HUES64 (cell line): ENCODE results near the gene LANCL3.

Experiments used
- H3K27ac ChIP-seq: 2 replicates; pipeline ENCODE4 v1.7.0; 2013; ENCODE audit warnings: low read depth, low read length, inconsistent platforms
- H3K27me3 ChIP-seq: 2 replicates; pipeline ENCODE4 v1.6.1; 2013; ENCODE audit warnings: mild to moderate bottlenecking, low read length; ENCODE audit not compliant: insufficient read depth
- H3K36me3 ChIP-seq: 2 replicates; pipeline ENCODE4 v1.6.1; 2013; ENCODE audit warnings: mild to moderate bottlenecking, low read length; ENCODE audit not compliant: insufficient read depth
- H3K4me1 ChIP-seq: 2 replicates; pipeline ENCODE4 v1.6.1; 2013; ENCODE audit warnings: mild to moderate bottlenecking, low read length, moderate library complexity; ENCODE audit not compliant: insufficient read depth
- H3K4me3 ChIP-seq: 2 replicates; pipeline ENCODE4 v1.5.1; 2013; ENCODE audit warnings: mild to moderate bottlenecking, low read length, moderate library complexity
- H3K9ac ChIP-seq: 2 replicates; pipeline ENCODE4 v1.6.1; 2013; ENCODE audit warnings: mild to moderate bottlenecking, low read depth, low read length
- H3K9me3 ChIP-seq: 2 replicates; pipeline ENCODE4 v1.6.1; 2013; ENCODE audit warnings: low read depth, low read length; ENCODE audit not compliant: insufficient read depth
- WGBS: fragments of 150-250, 120-280 bp; methylation state at CpG from one replicate; pipeline ENCODE4 v1.1.7; 2013; ENCODE audit warnings: missing lambda C conversion rate; 5-methylcytosine and 5-hydroxymethylcytosine counted together

The LANCL3 gene

DNA sequence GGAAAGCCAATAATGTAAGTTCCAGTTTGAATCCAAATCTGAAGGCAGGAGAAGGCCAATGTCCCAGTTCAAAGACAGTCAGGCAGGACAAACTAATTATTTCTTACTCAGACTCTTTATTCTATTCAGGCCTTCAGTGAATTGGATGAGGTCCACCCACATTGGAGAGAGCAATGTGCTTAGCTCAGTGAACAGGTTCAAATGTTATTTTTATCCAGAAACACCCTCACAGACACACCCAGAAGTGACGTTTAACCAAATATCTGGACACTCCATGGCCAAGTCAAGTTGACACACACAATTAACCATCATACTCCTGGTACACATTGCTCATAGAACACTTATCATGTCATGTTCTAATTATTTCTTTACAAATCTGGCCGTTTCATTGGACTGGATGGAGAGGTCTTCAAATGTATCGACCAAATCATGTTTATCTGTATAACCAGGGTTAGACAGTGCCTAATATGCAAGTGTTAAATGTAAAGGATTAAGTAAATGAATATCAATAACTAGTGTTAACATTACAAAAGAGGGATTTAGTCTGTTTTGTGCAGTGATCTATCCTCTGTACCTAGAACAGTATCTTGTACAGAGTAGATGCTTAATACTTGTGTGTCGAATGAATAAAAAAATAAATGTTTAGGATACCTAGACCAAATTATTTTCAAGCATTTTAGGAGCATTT, 87.0 kb downstream of the LANCL3 start:
- H3K4me3 ChIP-seq, result no peak overlapping the region
- WGBS, result 97% methylated on average over 3 of the region's 4 CpGs
- H3K27ac ChIP-seq, result no peak overlapping the region
- H3K36me3 ChIP-seq, result no peaks in the 10 kb centered on the region
- no peaks in the 10 kb centered on the region for H3K4me1 ChIP-seq
- no peaks in the 10 kb centered on the region for H3K9me3 ChIP-seq
- no peaks in the 10 kb centered on the region for H3K27me3 ChIP-seq
- no peak overlapping the region for H3K9ac ChIP-seq

DNA sequence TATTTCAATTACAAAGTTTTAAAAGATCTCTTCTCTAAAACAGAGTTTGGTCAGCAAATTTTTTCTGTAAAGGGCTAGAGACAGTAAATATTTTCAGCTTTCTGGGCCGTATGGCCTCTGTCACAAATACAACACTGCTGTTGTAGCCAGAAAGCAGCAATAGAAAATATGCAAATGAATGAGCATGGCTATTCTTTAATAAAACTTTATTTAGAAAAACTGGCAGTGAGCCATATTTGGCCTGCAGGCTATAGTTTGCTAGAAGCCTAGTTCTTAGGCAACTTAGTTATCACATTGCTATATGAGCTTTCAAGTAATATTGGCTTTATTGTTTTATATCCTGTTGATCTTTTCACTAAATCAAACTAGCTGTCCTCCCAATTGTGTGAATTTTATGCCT, 87.6 kb downstream of the LANCL3 start:
- no peak overlapping the region for H3K27ac ChIP-seq
- no peak overlapping the region for H3K4me3 ChIP-seq
- H3K36me3 ChIP-seq, result no peaks in the 10 kb centered on the region
- no peak overlapping the region for H3K9ac ChIP-seq
- no peaks in the 10 kb centered on the region for H3K27me3 ChIP-seq
- no CpG with 5 or more reads among the region's 1 CpG for WGBS
- H3K9me3 ChIP-seq, result no peaks in the 10 kb centered on the region
- no peaks in the 10 kb centered on the region for H3K4me1 ChIP-seq

DNA sequence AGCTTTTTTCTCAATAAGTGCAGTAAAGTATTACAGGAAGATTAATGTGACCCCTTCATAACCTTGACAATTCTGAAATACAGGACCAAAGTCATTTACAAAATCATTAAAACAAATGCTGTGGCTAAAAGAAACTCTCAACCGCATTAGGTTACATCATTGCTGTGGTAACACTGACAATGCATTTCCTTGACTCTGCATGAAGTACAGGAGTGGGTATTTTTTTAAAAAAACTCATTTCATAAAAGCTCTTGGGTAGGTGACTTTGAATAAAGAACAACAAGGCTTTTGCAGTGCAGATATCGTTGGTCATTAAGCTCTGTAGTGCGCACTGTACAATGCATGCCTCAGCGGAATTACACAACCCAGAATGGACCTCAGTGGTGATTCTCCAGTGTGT, 90.7 kb downstream of the LANCL3 start:
- H3K36me3 ChIP-seq, result no peaks in the 10 kb centered on the region
- H3K4me3 ChIP-seq, result no peak overlapping the region
- 96% methylated on average over 4 of the region's 4 CpGs for WGBS
- H3K4me1 ChIP-seq, result no peaks in the 10 kb centered on the region
- no peaks in the 10 kb centered on the region for H3K9me3 ChIP-seq
- H3K27ac ChIP-seq, result no peak overlapping the region
- H3K9ac ChIP-seq, result no peak overlapping the region
- no peaks in the 10 kb centered on the region for H3K27me3 ChIP-seq

DNA sequence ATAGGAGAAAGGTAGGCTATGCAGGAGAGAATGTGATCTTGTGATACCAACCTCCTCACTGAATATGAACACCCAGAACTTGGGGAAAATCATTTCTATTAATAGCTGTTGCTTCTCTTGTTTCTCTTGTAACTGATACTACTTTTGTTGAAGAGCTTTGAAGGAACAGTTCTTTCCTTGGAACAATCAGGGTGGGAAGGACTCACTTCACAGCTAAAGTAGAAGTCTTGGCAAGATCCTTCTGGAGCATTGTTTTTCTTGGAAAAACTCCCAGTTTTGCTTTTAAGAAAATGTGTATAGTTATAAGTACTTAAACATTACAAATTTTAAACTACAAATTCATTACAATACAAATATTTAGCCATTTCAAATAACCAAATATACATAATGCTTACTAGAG, 95.1 kb downstream of the LANCL3 start:
- H3K27ac ChIP-seq, result no peak overlapping the region
- no peak overlapping the region for H3K9ac ChIP-seq
- no peaks in the 10 kb centered on the region for H3K9me3 ChIP-seq
- H3K4me3 ChIP-seq, result no peak overlapping the region
- no peaks in the 10 kb centered on the region for H3K4me1 ChIP-seq
- H3K27me3 ChIP-seq, result no peaks in the 10 kb centered on the region
- H3K36me3 ChIP-seq, result no peaks in the 10 kb centered on the region

DNA sequence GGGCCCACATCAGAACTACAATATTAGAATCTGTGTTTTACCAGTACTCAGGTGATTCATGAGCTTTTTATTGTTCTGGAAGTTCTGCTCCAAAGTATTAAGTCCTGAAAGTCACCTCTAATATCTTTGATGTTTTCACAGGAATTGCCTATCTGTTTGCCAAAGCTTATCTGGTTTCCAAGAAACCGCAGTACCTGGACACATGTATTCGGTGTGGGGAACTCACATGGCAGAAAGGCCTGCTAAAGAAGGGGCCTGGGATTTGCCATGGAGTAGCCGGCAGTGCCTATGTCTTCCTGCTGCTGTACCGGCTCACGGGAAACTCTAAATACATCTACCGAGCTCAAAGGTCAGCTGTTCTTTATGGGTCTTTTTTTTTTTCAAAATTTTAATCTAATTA, 95.7 kb downstream of the LANCL3 start:
- no peak overlapping the region for H3K9ac ChIP-seq
- no peaks in the 10 kb centered on the region for H3K9me3 ChIP-seq
- no peaks in the 10 kb centered on the region for H3K27me3 ChIP-seq
- no peaks in the 10 kb centered on the region for H3K36me3 ChIP-seq
- 95% methylated on average over 5 of the region's 6 CpGs for WGBS
- H3K4me3 ChIP-seq, result no peak overlapping the region
- no peak overlapping the region for H3K27ac ChIP-seq
- H3K4me1 ChIP-seq, result no peaks in the 10 kb centered on the region

DNA sequence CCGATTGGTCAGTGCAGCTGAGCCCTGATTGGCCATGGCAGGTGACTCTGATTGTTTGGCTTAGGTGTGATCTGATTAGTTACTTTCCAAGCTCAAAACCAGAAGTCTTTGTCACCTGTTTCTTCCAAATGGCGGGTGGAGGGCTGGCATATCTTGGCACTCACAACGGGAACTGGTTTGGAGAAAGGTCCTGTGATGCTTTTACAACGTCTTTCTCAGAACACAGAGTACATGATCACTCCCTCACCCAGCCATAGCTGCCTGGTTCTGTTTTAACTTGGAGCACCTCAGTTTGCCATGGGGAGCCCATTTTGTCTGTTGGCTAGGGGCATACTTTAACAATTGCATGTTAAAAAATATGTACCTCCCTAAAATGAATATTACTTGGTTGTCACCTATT, 101.1 kb downstream of the LANCL3 start:
- H3K9me3 ChIP-seq, result no peaks in the 10 kb centered on the region
- no peak overlapping the region for H3K4me3 ChIP-seq
- no peaks in the 10 kb centered on the region for H3K27me3 ChIP-seq
- H3K4me1 ChIP-seq, result no peaks in the 10 kb centered on the region
- no peaks in the 10 kb centered on the region for H3K36me3 ChIP-seq
- no peak overlapping the region for H3K27ac ChIP-seq
- WGBS, result 95% methylated on average over 4 of the region's 4 CpGs
- no peak overlapping the region for H3K9ac ChIP-seq

DNA sequence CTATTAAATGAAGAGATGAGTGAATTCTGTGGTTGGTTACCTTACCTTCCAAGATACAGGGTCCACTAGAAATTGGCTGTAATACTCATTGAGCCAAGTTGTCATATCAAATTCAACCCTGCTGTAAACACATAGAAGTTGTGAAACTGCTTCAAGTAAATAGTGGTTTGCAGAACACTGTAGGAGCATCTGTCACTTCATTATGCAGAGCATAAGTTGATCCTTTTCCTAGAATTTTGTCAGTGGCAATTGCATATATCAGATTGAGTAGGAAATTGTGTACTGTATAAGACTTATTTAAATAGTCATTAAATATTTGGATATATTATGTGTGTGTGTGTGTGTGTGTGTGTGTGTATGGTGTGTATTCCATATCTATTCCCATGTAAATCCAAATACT, 105.3 kb downstream of the LANCL3 start:
- Histone ChIP-seq H3K27me3 (no peaks in the 10 kb centered on the region), H3K4me3 (no peak overlapping the region), H3K9me3 (no peaks in the 10 kb centered on the region), H3K27ac (no peak overlapping the region), H3K4me1 (no peaks in the 10 kb centered on the region), H3K9ac (no peak overlapping the region), H3K36me3 (no peaks in the 10 kb centered on the region)

DNA sequence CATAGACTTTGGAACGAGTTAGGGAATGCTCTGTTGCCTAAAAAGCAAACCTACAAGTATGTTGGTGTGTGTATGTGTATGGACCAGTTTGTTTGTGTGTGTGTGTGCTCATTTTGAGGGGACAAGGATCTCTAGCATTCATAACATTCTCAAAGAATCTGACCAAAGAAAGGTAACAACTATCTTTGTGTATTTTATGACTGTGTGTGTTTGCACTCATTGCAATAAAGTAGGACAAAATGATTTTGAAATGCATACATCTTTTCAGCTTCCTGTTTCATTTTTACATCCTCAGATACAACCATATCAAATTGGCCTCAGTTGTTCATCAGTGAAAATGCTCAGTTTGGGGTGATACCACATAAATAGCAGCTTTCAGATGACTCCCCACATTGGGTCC, 105.8 kb downstream of the LANCL3 start:
- no peaks in the 10 kb centered on the region for H3K4me1 ChIP-seq

DNA sequence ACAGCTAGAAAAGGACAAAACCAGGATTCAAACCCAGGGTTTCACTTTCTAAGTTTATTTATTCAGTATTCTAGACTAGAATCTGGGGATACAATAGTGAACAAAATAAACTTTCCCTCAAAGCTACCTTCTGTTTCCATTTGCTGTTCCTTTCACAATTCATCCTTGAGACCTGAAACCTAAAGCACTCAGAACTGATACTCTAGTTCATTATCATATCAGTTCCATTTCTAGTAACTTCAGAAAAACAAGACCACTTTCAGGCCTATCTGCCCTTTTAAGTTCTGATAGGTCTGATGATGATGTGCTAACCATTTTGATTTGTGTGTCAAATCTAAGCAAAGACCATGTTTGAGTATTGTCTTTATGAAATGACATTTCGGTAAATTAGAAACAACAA, 106.3 kb downstream of the LANCL3 start:
- H3K4me3 ChIP-seq, result no peak overlapping the region
- H3K27me3 ChIP-seq, result no peaks in the 10 kb centered on the region
- H3K27ac ChIP-seq, result no peak overlapping the region
- WGBS, result 100% methylated on average over 1 of the region's 1 CpG
- H3K4me1 ChIP-seq, result no peaks in the 10 kb centered on the region
- H3K36me3 ChIP-seq, result no peaks in the 10 kb centered on the region
- no peak overlapping the region for H3K9ac ChIP-seq
- H3K9me3 ChIP-seq, result no peaks in the 10 kb centered on the region

More for the DNA sequence above, 105.8 kb downstream of the LANCL3 start:
- WGBS, result 86% methylated on average over 1 of the region's 1 CpG
- Histone ChIP-seq H3K36me3 (no peaks in the 10 kb centered on the region), H3K9ac (no peak overlapping the region), H3K4me3 (no peak overlapping the region), H3K9me3 (no peaks in the 10 kb centered on the region), H3K27ac (no peak overlapping the region), H3K27me3 (no peaks in the 10 kb centered on the region)

DNA sequence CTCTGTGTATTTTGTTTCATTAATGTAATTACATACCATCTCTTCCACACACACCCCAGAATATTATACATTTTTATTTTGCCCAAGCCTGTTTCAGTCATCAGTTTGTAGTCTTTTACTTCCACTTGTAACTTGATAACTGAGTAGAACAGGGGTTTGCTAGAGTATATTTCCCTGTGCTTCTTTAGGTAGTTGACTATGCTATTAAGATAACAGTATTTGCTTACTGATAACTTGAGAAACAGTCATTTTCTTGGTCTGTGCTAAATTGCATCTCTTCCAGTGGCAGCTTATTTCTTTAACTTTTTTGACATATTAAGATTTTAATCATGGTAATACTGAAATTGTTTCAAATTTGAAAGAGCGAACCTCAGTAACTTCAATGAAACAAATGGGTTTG, 107.1 kb downstream of the LANCL3 start:
- H3K4me3 ChIP-seq, result no peak overlapping the region
- WGBS, result 100% methylated on average over 1 of the region's 1 CpG
- no peaks in the 10 kb centered on the region for H3K4me1 ChIP-seq
- no peaks in the 10 kb centered on the region for H3K9me3 ChIP-seq
- no peaks in the 10 kb centered on the region for H3K27me3 ChIP-seq
- no peaks in the 10 kb centered on the region for H3K36me3 ChIP-seq
- H3K9ac ChIP-seq, result no peak overlapping the region
- no peak overlapping the region for H3K27ac ChIP-seq

DNA sequence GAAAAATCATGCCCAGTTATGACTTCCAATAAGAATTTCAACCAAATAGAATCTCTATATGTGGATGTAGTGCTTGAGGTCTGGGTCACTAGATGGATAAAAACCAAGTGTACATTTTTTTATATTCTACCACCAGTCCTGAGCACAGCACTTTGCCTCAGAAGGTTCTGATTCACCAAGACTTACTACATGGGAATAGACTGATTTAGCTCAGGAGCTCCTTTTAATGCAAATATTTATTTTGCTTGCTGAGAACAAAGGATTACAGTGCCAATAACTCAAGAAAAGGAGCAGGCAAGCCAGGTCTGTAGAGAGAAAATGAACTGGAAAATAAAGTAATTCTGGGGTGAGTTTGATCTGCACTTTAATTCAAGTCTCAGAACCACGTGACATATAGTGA, 107.8 kb downstream of the LANCL3 start:
- H3K36me3 ChIP-seq, result no peaks in the 10 kb centered on the region
- WGBS, result 100% methylated on average over 1 of the region's 1 CpG
- no peak overlapping the region for H3K9ac ChIP-seq
- H3K4me1 ChIP-seq, result 0 out of 2 replicates have a peak, but pooled peaks cover 4% of the 10 kb centered on the region
- H3K4me3 ChIP-seq, result no peak overlapping the region
- no peak overlapping the region for H3K27ac ChIP-seq
- H3K9me3 ChIP-seq, result no peaks in the 10 kb centered on the region
- no peaks in the 10 kb centered on the region for H3K27me3 ChIP-seq

DNA sequence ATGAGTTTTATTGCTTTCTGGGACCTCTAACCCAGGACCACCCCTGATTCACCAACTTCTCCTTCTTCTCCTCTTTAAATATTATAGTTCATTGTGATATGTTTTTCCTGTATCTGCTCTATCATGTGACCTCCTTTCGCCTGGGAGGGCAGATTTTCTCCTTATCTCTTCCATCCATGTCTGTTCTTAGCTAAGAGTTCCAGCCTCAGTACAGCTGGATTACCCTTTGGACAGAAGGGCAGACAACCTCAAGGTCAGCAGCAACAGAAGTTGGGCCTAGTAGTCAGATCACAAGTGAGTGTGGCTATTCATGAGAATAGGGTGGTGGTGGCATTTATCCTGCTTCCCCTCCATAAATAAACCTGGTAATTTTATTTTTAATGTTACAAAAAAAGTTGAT, 108.4 kb downstream of the LANCL3 start:
- Histone ChIP-seq H3K9ac (no peak overlapping the region), H3K36me3 (no peaks in the 10 kb centered on the region), H3K27me3 (no peaks in the 10 kb centered on the region), H3K9me3 (no peaks in the 10 kb centered on the region), H3K27ac (no peak overlapping the region), H3K4me1 (peaks cover 10% of the 10 kb centered on the region; the same call in 1 of the 2 replicates), H3K4me3 (no peak overlapping the region)
- 78% methylated on average over 1 of the region's 1 CpG for WGBS
